ENCODE results near the gene USP19.

USP19 gene

GRCh38 chr3:49132437-49133225, 12.0 kb upstream of the USP19 start, which contains the start of gene LAMB2:
Gene LAMB2 (minus strand): TSS chr3:49133050. CDS start chr3:49132867, 183 bp downstream.
- DNase-seq (ENCODE audit: low spot score), result peak; percentile 90

- DNase-seq (ENCODE audit: low spot score), result no peak
These were observed 11.4 kb upstream of the USP19 start for GRCh38 chr3:49132073-49132436.

- DNase-seq (ENCODE audit: low spot score), result no peak
These were observed 11.0 kb upstream of the USP19 start for GRCh38 chr3:49131576-49131975.

- DNase-seq (ENCODE audit: low spot score), result no peak
These were observed 10.4 kb upstream of the USP19 start for GRCh38 chr3:49131040-49131439.

- DNase-seq (ENCODE audit: low spot score), result peak; percentile 34
These were observed 4.5 kb upstream of the USP19 start for GRCh38 chr3:49124991-49125670.

- DNase-seq (ENCODE audit: low spot score), result no peak
These were observed 3.6 kb upstream of the USP19 start for GRCh38 chr3:49124203-49124602.

GRCh38 chr3:49123687-49124086, 3.1 kb upstream of the USP19 start:
- DNase-seq (ENCODE audit: low spot score), result no peak

- DNase-seq (ENCODE audit: low spot score), result no peak
These were observed 2.4 kb upstream of the USP19 start for GRCh38 chr3:49122886-49123545.

- DNase-seq (ENCODE audit: low spot score), result no peak
These were observed 1.8 kb upstream of the USP19 start for GRCh38 chr3:49122451-49122850.

- no peak for DNase-seq (ENCODE audit: low spot score)
These were observed 1.4 kb upstream of the USP19 start for GRCh38 chr3:49122022-49122421.

GRCh38 chr3:49121132-49121736, 611 bp upstream of the USP19 start:
- DNase-seq (ENCODE audit: low spot score), result no peak

- no peak for DNase-seq (ENCODE audit: low spot score)
These were observed 556 bp downstream of the USP19 start for GRCh38 chr3:49120096-49120437.

GRCh38 chr3:49119439-49119838, 1.2 kb downstream of the USP19 start:
- DNase-seq (ENCODE audit: low spot score), result no peak

GRCh38 chr3:49119036-49119435, 1.6 kb downstream of the USP19 start:
- DNase-seq (ENCODE audit: low spot score), result no peak

GRCh38 chr3:49112262-49112661, 8.4 kb downstream of the USP19 start:
- DNase-seq (ENCODE audit: low spot score), result no peak

GRCh38 chr3:49111347-49111746, 9.3 kb downstream of the USP19 start:
- no peak for DNase-seq (ENCODE audit: low spot score)

GRCh38 chr3:49110780-49111179, 9.8 kb downstream of the USP19 start:
- no peak for DNase-seq (ENCODE audit: low spot score)

GRCh38 chr3:49108346-49108745, 12.3 kb downstream of the USP19 start:
- DNase-seq (ENCODE audit: low spot score), result no peak

GRCh38 chr3:49104427-49105291, 16.0 kb downstream of the USP19 start, which contains the start of gene QARS1:
Gene QARS1 (minus strand): TSS chr3:49104757. CDS start chr3:49104733, 24 bp downstream.
- peak; percentile 96 for DNase-seq (ENCODE audit: low spot score)

- DNase-seq (ENCODE audit: low spot score), result no peak
These were observed 16.6 kb downstream of the USP19 start for GRCh38 chr3:49104052-49104426.

GRCh38 chr3:49100046-49100615, 20.5 kb downstream of the USP19 start:
- DNase-seq (ENCODE audit: low spot score), result no peak
